ENCODE results near the gene OR2W3.

Gene OR2W3

GRCh38 chr1:247923941-247924340 lies 28.6 kb downstream of the OR2W3 start:
- DNase-seq: no peak

GRCh38 chr1:247924868-247925267 lies 29.5 kb downstream of the OR2W3 start, which contains the start of gene OR2AJ1:
Gene OR2AJ1, plus strand, starts transcription at chr1:247924889. Its CDS starts 8,880 bp downstream, at chr1:247933769.
- DNase-seq: no peak

GRCh38 chr1:247933989-247934388 lies 38.6 kb downstream of the OR2W3 start:
- DNase-seq: no peak

GRCh38 chr1:247935781-247936180 lies 40.4 kb downstream of the OR2W3 start:
- DNase-seq: no peak

- DNase-seq: no peak
These were observed 41.0 kb downstream of the OR2W3 start for GRCh38 chr1:247936415-247936814.

GRCh38 chr1:247936965-247937734 lies 41.8 kb downstream of the OR2W3 start:
- DNase-seq: peak; percentile 97

GRCh38 chr1:247942624-247943023 lies 47.2 kb downstream of the OR2W3 start:
- no peak for DNase-seq
